ENCODE measurements around the gene AJM1.

DNA sequence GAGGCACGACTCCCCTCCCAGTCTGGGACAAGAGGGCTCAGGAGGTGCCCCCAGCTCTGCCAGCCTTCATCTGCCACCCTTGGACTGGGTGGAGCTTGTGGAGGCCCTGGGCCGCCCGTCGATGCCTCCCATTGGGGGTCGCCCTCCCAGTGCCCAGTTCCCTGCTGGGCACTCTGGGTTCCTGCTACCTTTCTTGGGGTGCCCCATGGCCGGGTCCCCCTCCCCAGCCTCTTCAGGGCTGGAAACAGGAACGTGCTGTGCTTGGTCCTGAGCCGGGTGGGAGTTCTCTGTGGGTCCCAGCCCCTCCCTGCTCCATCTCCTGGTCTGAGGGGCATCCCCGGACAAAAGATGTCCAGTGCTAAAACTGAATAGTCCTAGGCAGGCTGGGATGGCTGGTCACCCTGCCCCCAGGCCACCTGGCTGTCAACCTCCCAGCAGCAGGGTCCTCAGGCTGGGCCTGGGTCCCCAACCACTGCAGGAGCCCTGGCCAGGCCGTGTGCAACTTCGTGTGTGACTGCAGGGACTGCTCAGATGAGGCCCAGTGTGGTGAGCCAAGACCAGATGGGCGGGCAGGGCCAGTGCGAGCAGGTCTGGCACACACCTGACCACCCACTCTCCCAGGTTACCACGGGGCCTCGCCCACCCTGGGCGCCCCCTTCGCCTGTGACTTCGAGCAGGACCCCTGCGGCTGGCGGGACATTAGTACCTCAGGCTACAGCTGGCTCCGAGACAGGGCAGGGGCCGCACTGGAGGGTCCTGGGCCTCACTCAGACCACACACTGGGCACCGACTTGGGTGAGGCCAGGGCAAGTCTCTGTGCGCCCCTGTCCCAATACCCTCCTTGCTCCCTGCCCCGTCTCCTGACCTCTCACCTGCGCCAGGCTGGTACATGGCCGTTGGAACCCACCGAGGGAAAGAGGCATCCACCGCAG, 10.7 kb downstream of the AJM1 start:
- TF ChIP-seq POLR2A (IDR thresholded peaks at IDR 0.05) = no peak
- TF ChIP-seq, protein P1, sequence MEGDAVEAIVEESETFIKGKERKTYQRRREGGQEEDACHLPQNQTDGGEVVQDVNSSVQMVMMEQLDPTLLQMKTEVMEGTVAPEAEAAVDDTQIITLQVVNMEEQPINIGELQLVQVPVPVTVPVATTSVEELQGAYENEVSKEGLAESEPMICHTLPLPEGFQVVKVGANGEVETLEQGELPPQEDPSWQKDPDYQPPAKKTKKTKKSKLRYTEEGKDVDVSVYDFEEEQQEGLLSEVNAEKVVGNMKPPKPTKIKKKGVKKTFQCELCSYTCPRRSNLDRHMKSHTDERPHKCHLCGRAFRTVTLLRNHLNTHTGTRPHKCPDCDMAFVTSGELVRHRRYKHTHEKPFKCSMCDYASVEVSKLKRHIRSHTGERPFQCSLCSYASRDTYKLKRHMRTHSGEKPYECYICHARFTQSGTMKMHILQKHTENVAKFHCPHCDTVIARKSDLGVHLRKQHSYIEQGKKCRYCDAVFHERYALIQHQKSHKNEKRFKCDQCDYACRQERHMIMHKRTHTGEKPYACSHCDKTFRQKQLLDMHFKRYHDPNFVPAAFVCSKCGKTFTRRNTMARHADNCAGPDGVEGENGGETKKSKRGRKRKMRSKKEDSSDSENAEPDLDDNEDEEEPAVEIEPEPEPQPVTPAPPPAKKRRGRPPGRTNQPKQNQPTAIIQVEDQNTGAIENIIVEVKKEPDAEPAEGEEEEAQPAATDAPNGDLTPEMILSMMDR (IDR thresholded peaks at IDR 0.05) = no peak

Data from thyroid gland (tissue), 4 donors.